Omental fat pad (tissue), 4 donors: ENCODE measurements around the gene KRTAP10-10. TPM values are rescaled to one million over a fixed set of nuclear protein-coding genes. Genes with fewer than 3 reads are reported as not detected.

ENCODE experiments used
- ATAC-seq: fragments of 150-250 bp; one replicate; pipeline ENCODE4 v1.9.1; 2016; ENCODE audit warnings: mild to moderate bottlenecking, moderate library complexity; ENCODE audit not compliant: low FRiP score
- DNase-seq: peaks from one replicate; pipeline ENCODE4 v3.0.0-alpha.2; 2019; ENCODE audit warnings: low spot score
- small RNA-seq: library from RNA; depleted of rRNA; stranded (forward); fragments of <200 nt; gene quantifications from one replicate; pipeline ENCODE3, GENCODE V24; 2016
- total RNA-seq, 4 donors: library from RNA; depleted of rRNA; stranded (reverse); fragments of >200 nt; gene quantifications; one replicate each; pipeline ENCODE4 v1.1.0, GENCODE V29; 2016
- TF ChIP-seq, protein P1 (sequence below), 3 donors: fragments of 450-650 bp; IDR thresholded peaks; one replicate each; pipeline ENCODE4 v1.5.1; 2016 to 2017; ENCODE audit warnings: antibody characterized with exemption in 3 of 3, mild to moderate bottlenecking in 3 of 3, moderate library complexity in 2 of 3

Gene KRTAP10-10
- total RNA-seq, 4 donors from 2014 or later: not detected

DNA sequence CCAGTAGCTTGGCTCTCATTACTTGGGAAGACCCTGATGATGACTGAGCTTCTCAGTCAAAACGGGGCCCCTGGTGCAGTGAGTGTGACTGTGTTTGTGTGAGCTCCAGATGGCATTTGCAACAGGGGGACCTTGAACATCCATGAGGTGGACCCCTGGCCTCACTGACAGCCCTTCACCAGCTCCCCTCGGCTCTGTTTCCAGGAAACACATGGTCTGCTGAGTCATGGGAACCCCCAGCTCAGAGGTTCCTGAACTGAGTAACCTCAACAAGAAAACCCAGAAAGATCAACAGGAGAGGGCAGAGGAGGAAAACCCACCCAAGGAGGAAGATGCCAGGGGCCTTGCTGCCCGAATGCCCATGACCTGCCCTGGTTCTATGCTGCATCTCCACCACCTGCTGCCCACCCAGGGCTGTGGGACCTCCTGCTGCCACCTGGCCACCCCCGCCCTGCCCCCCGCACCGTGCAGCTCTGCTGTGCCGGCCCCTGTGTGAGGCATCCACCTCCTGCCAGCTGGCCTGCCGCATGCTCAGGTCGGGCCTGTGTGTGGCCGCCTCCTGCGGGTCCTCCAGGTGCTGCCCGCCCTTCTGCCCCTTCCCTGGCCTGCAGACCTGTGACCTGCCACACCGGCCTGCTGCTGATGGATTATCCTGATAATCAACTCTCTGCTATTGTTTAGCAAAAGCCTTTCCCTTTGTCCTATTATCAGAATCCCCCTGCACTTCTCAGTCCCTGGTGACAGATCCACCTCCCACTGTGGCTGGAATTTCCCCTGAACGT, 49.0 kb downstream of the KRTAP10-10 start:
- TF ChIP-seq, protein P1, sequence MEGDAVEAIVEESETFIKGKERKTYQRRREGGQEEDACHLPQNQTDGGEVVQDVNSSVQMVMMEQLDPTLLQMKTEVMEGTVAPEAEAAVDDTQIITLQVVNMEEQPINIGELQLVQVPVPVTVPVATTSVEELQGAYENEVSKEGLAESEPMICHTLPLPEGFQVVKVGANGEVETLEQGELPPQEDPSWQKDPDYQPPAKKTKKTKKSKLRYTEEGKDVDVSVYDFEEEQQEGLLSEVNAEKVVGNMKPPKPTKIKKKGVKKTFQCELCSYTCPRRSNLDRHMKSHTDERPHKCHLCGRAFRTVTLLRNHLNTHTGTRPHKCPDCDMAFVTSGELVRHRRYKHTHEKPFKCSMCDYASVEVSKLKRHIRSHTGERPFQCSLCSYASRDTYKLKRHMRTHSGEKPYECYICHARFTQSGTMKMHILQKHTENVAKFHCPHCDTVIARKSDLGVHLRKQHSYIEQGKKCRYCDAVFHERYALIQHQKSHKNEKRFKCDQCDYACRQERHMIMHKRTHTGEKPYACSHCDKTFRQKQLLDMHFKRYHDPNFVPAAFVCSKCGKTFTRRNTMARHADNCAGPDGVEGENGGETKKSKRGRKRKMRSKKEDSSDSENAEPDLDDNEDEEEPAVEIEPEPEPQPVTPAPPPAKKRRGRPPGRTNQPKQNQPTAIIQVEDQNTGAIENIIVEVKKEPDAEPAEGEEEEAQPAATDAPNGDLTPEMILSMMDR (IDR thresholded peaks at IDR 0.05): no peak
- peak; percentile 23 for ATAC-seq
- no peak for DNase-seq

DNA sequence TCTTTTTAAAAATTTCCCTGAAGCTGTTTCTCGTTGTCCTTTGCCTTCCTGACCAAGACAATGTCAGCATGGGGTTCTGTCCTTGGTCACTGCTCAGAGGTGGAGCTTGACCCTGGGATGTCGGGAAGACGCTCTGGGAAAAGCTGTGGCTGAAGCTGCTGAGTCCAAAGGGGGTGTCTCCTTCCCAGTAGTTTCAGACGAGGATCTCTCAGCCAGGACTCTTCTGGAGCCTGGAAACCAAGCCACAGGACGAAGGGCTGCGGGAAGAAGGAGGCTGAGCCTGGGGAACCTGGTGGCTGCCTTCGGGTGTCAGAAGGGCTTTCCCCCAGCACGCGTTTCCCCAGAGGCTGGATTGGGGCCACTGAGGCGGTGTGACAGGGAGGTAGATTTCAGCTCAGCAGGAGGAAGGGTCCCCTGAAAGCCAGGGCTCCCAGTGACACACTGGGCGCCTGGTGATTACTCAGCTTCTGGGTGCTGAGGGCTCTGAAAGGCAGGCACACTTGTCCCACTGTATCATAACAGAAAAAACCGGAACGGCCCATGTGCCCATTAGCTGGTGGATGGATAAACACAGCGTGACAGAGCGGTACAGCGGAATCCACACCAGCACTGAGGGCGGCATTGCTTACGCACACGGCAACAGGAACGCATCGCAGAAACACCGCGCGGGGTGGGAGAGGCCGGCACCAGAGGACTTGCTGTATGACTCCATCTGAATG, 49.8 kb downstream of the KRTAP10-10 start:
- TF ChIP-seq, protein P1 (IDR thresholded peaks at IDR 0.05): no peak
- DNase-seq (no peak), ATAC-seq (no peak)

DNA sequence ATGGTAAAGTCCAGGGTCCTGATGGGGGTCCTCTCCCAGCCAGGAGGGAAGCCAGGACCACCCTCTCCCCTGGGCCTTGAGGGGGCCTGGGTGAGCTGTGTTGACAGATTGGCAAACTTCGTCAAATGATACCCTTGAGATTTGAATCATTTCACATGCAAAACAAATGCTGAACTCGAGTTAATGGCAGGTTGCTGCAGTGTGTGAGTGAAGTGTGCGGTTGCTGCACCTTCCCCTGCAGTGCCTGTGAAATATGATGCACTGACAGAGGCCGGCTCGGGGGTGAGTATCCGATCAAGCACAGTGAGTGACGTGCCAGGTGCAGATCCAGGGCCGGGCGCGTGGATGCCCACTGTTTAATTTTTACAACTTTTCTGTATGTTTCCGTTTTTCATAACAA, 50.5 kb downstream of the KRTAP10-10 start:
- ATAC-seq: no peak
- TF ChIP-seq, protein P1 (IDR thresholded peaks at IDR 0.05): no peak
- DNase-seq: no peak

Small RNA genes within 50 kb of the gene (small RNA-seq; reads per million reads assigned to genes)
- gene KRTAP12-6P: not detected

Other genes starting within 250 kb of the KRTAP10-10 start
- 1 to 10 TPM; 1.4 to 4.4 (median 3.6) TPM for gene LRRC3, start 181.8 kb upstream of the KRTAP10-10 start, total RNA-seq
- not detected for gene KRTAP10-1, start 97.2 kb upstream of the KRTAP10-10 start, total RNA-seq
- not detected for gene KRTAP10-2, start 85.9 kb upstream of the KRTAP10-10 start, total RNA-seq
- not detected for gene KRTAP10-3, start 78.6 kb upstream of the KRTAP10-10 start, total RNA-seq
- gene KRTAP10-4, start 63.6 kb upstream of the KRTAP10-10 start, total RNA-seq: not detected
- not detected for gene KRTAP10-5, start 56.8 kb upstream of the KRTAP10-10 start, total RNA-seq
- not detected for gene KRTAP10-6, start 44.9 kb upstream of the KRTAP10-10 start, total RNA-seq
- gene KRTAP10-7, start 36.8 kb upstream of the KRTAP10-10 start, total RNA-seq: not detected
- gene KRTAP10-8, start 25.3 kb upstream of the KRTAP10-10 start, total RNA-seq: not detected
- not detected for gene KRTAP10-9, start 10.3 kb upstream of the KRTAP10-10 start, total RNA-seq
- gene KRTAP10-11, start 9.1 kb downstream of the KRTAP10-10 start, total RNA-seq: not detected
- not detected for gene KRTAP12-4, start 17.3 kb downstream of the KRTAP10-10 start, total RNA-seq
- not detected for gene KRTAP12-3, start 20.6 kb downstream of the KRTAP10-10 start, total RNA-seq
- not detected for gene KRTAP12-2, start 29.6 kb downstream of the KRTAP10-10 start, total RNA-seq
- not detected for gene KRTAP12-1, start 44.8 kb downstream of the KRTAP10-10 start, total RNA-seq
- gene KRTAP10-12, start 59.8 kb downstream of the KRTAP10-10 start, total RNA-seq: not detected
- gene TSPEAR, start 74.2 kb downstream of the KRTAP10-10 start, total RNA-seq: under 1 TPM in 1 of 4 donors, not detected in 3; 0.19 TPM
- 100 to 1,000 TPM in 3 of 4 donors, 10 to 100 TPM in 1; 95.8 to 187 (median 103) TPM for gene UBE2G2, start 164.5 kb downstream of the KRTAP10-10 start, total RNA-seq
- 10 to 100 TPM; 55.5 to 62.9 (median 60.2) TPM for gene SUMO3, start 180.7 kb downstream of the KRTAP10-10 start, total RNA-seq
- 100 to 1,000 TPM; 200 to 241 (median 214) TPM for gene PTTG1IP, start 236.3 kb downstream of the KRTAP10-10 start, total RNA-seq